T-helper 1 cell treated with Interleukin-12 subunit alpha and Interleukin-12 subunit beta and Interleukin-4 antibody, amounts not matched to agents 30 μg/mL and 1 μg/mL, for 36 hours (primary cell): ENCODE measurements around the gene NRTN.

Experiments
- H3K27ac Mint-ChIP-seq: one replicate; pipeline ENCODE4 v1.8.0; 2021; ENCODE audit warnings: mild to moderate bottlenecking, mixed read lengths
- H3K27me3 Mint-ChIP-seq: one replicate; pipeline ENCODE4 v1.8.0; 2021; ENCODE audit warnings: low read depth, mixed read lengths
- H3K36me3 Mint-ChIP-seq: one replicate; pipeline ENCODE4 v1.8.0; 2021; ENCODE audit warnings: low read depth, mixed read lengths
- H3K4me1 Mint-ChIP-seq: one replicate; pipeline ENCODE4 v1.8.0; 2021; ENCODE audit warnings: low read depth, mixed read lengths
- H3K4me3 Mint-ChIP-seq: one replicate; pipeline ENCODE4 v1.8.0; 2021; ENCODE audit warnings: mild to moderate bottlenecking, moderate library complexity, mixed read lengths
- H3K9me3 Mint-ChIP-seq: one replicate; pipeline ENCODE4 v1.8.0; 2021; ENCODE audit warnings: mixed read lengths

Gene NRTN

DNA sequence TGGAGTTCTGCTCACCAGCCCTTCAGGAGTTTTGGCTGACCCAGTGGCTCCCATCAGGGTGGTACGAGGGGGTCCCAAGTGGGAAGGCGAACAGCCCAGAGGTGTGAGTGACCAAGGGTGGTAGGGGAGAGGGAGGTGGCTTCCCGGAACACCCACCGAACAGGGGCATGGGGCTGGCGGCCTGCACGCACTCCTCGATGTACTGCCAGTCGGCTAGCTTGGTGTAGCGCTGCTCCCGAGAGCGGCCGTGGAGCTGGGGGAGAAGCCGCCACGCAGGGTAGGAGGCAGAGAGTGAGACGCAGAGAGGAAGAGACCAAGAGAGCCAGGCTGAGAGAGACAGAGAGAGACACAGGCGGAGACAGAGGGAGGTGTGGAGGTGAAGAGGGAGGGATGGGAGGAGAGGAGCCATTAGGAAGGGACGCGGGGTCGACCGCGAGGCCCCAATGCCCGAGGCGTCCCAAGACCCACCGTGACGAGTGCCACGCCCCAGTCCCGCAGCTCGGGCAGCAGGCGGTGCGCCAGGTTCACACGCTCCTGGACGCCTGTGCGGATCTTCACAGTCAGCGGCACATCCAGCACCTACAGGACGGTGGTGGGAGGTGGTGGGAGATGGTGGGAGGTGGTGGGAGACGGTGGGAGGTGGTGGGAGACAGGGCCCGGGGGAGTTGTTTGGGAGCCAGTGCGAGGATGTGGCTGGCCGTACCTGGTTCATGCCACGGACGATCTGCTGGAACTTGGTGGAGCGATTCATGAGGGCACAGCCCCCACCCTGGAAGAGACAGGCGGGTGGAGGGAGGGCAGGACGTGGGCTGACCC is 18.1 kb upstream of the NRTN start:
- Mint-ChIP-seq H3K4me3 (no peak overlapping the region), H3K4me1 (peaks cover 7% of the 10 kb centered on the region), H3K9me3 (no peaks in the 10 kb centered on the region), H3K36me3 (peaks cover 24% of the 10 kb centered on the region), H3K27ac (no peak overlapping the region), H3K27me3 (no peaks in the 10 kb centered on the region)

DNA sequence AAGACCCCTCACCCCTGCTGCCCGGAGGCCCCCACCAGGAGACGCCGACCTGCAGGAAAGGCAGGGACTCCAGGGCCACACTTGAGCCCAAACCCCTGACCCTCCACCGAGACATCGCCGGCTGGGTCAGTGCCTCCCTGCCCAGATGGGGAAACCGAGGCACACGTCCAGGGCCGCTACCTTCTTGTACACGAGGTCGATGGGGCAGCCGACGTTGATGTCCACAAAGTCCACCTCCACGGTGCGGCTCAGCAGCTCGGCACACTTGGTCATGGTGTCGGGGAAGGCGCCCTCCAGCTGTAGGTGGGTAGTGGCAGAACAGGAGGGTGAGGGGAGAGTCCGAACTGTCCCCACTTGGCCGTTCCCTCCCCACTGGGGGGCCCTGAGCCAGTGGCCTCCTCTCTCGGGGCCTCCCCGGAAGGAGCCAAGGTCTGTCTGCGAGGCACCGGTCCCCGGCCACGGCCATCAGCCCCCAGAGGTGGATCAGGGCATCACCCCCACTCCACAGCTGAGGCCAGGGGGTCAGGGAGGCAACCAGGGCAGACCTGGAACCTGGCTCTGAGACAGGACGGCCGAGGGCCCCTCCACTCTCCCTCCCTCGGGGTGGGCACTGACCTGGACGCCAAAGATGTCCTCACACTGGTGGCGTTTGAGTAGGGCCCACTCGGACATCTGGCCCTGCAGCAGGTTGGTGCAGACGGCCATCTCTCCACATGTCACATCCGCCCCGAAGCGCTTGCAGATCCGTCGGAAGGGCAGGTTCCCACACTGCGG is 17.3 kb upstream of the NRTN start:
- Mint-ChIP-seq H3K27me3 (no peaks in the 10 kb centered on the region), H3K9me3 (no peaks in the 10 kb centered on the region), H3K27ac (no peak overlapping the region), H3K36me3 (peaks cover 24% of the 10 kb centered on the region), H3K4me3 (no peak overlapping the region), H3K4me1 (peaks cover 7% of the 10 kb centered on the region)

DNA sequence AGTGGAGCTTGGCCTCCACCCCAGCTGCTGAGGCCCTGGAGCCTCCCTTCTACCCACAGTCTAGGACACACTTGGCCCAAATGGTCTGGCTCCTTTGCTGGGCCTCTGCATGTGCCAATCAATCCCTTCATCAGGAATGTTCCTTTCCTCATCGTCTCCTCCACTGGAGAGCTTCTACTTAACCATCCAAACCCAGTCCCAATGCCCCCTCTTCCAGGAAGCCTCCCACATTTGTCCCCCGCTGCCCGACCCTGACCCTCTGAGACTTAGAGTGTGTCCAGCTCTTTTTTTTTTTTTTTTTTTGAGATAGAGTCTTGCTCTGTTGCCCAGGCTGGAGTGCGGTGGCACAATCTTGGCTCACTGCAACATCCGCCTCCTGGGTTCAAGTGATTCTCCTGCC is 16.4 kb upstream of the NRTN start:
- no peaks in the 10 kb centered on the region for H3K27me3 Mint-ChIP-seq
- H3K9me3 Mint-ChIP-seq, result no peaks in the 10 kb centered on the region
- no peak overlapping the region for H3K27ac Mint-ChIP-seq
- peaks cover 7% of the 10 kb centered on the region for H3K4me1 Mint-ChIP-seq
- peaks cover 24% of the 10 kb centered on the region for H3K36me3 Mint-ChIP-seq
- no peak overlapping the region for H3K4me3 Mint-ChIP-seq

DNA sequence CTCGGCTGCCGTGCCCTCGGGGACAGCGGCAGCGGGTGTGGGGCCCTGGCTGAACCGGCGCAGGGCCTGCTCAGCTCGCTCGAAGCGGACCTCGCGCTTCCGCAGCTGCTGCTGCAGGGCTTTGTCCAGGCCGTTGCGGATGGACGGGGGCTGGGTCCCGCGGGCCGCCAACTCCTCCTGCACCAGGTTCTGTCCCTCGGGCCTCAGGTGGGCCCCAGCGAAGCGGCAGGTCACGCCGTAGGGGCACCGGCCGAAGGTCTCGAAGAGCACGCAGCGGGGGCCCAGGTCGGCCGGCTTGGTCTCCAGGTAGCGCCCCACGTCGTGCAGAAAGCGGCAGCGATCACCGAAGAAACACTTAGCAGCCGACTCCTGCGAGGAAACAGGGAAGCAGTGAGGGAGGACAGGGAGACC is 15.5 kb upstream of the NRTN start:
- H3K4me3 Mint-ChIP-seq, result no peak overlapping the region

DNA sequence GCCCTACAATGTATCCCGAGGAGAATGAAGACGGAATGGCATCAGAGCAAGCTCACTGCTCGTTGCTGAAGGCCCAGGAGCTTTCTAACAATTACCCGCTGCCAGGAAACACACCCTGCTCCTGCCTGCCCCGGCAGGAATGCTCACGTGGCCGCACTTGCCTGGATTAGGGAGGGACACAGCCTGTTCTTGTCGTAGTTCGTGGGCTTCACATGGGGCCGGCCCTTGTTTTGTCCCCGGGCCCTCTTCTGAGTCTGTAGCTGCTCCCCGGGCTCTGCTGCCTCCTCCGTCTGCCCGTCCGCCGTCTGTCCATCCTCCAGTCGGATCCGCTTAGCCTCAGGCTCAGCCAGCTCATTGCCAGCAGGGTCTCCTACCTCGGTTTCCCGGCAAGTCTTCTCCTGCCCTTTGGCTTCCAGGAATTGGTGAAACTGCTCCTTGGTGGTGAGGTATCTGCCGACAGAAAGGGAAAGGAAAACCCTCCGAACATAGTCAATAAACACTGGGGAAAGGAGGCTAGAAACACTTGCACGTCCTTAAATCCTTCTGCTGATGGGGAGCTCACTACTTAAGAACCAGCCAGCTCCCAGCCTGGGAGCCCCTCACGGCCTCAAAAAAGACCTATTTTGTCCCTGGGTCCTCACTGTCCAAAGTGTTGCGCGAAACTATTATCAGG is 14.8 kb upstream of the NRTN start:
- H3K27ac Mint-ChIP-seq, result peak overlapping the region; percentile 100
- no peaks in the 10 kb centered on the region for H3K27me3 Mint-ChIP-seq
- no peaks in the 10 kb centered on the region for H3K9me3 Mint-ChIP-seq
- peak overlapping the region; percentile 99 for H3K4me3 Mint-ChIP-seq
- H3K36me3 Mint-ChIP-seq, result peaks cover 24% of the 10 kb centered on the region
- H3K4me1 Mint-ChIP-seq, result peaks cover 7% of the 10 kb centered on the region

More for the DNA sequence above, 15.5 kb upstream of the NRTN start:
- Mint-ChIP-seq H3K36me3 (peaks cover 24% of the 10 kb centered on the region), H3K27me3 (no peaks in the 10 kb centered on the region), H3K27ac (no peak overlapping the region), H3K9me3 (no peaks in the 10 kb centered on the region), H3K4me1 (peaks cover 7% of the 10 kb centered on the region)

DNA sequence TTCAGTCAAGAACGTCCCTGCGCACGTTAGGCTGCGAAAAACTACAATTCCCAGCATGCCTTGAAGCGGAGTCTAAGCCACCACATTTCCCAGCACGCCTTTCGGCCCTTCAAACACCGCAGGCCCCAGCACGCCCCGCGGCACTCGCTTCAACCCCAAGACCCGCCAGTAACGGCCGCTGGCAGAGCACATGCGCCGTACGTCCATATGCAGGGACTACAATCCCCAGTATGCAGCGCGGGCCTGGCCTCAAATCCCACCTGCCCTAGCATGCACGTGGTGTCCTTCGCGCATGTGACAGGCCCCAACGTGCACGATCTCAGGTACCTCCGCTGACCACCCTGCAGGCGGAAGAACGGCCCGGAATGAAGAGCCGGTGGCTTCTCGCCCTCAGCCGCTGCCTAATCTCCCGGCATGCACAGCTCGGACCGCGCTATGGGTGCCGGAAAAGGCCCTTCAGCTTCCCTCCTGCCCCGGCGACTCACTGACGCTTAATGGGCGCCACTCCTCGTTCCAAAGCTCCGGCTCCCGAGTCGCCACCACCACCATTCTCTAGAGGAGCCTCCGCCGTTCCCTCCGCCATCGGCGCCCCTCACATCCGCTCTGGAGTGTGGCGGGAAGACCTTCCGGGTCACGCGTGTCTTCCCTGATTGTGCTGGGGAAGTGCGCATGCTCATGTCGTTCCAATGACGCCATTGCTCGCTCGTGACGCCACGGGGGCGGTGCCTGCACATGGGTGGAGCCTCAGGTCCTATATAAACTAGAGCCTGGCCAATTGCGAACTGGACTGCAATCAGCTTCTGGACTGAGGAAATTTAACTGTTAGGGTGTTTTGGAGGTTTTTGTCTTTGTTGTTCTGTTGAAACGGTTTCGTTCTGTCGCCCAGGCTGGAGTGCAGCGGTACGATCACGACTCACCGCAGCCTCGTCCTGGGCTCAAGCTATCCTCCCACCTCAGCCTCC is 14.0 kb upstream of the NRTN start, which contains the start of gene DUS3L:
DUS3L (minus strand) TSS at position 605 of the 962 bp plus-strand sequence; CDS start at position 583, 22 bp downstream.
- Mint-ChIP-seq H3K36me3 (peaks cover 24% of the 10 kb centered on the region), H3K9me3 (no peaks in the 10 kb centered on the region), H3K4me1 (peaks cover 7% of the 10 kb centered on the region), H3K27ac (peak within 1 kb of the TSS; percentile 100), H3K4me3 (peak within 1 kb of the TSS; percentile 99), H3K27me3 (no peaks in the 10 kb centered on the region)

DNA sequence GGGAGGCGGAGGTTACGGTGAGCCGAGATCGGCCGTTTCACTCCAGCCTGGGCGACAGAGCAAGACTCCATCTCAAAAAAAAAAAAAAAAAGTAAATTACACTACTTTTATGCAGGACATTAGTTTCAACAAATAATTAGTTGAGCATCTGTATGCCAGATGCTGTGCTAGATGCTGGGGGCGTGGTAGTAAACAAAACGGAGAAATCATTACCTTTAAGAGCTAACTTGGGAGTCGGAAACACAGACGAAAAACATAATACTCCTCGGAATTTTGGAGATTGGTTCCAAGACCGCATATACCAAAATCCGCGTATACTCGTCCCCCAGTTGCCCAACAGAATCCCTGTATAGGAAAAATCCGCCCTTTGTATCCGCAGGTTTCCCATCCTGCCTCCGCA is 12.6 kb upstream of the NRTN start:
- no peaks in the 10 kb centered on the region for H3K27me3 Mint-ChIP-seq
- H3K9me3 Mint-ChIP-seq, result no peaks in the 10 kb centered on the region
- H3K4me3 Mint-ChIP-seq, result no peak overlapping the region
- peaks cover 7% of the 10 kb centered on the region for H3K4me1 Mint-ChIP-seq
- no peak overlapping the region for H3K27ac Mint-ChIP-seq
- H3K36me3 Mint-ChIP-seq, result peaks cover 20% of the 10 kb centered on the region

DNA sequence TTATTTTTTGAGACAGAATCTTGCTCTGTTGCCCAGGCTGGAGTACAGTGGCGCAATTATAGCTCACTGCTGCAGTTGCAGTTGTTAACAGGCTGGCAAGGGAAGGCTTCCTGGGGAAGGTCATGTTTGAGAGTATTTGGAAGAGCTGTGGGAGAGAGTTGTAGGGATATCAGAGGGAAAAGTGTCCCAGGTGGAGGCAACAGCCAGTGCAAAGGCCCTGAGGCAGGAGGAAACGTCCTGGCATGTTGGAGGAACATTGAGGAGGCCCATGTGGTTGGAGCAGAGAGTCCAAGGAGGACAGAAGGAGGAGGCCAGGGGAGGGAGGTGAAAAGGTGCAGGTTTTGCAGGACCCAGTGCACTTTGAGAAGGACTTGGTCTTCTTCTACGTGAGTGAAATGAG is 11.7 kb upstream of the NRTN start:
- H3K9me3 Mint-ChIP-seq, result no peaks in the 10 kb centered on the region
- no peak overlapping the region for H3K4me3 Mint-ChIP-seq
- no peak overlapping the region for H3K27ac Mint-ChIP-seq
- H3K4me1 Mint-ChIP-seq, result peaks cover 7% of the 10 kb centered on the region
- H3K36me3 Mint-ChIP-seq, result peaks cover 16% of the 10 kb centered on the region
- H3K27me3 Mint-ChIP-seq, result no peaks in the 10 kb centered on the region

DNA sequence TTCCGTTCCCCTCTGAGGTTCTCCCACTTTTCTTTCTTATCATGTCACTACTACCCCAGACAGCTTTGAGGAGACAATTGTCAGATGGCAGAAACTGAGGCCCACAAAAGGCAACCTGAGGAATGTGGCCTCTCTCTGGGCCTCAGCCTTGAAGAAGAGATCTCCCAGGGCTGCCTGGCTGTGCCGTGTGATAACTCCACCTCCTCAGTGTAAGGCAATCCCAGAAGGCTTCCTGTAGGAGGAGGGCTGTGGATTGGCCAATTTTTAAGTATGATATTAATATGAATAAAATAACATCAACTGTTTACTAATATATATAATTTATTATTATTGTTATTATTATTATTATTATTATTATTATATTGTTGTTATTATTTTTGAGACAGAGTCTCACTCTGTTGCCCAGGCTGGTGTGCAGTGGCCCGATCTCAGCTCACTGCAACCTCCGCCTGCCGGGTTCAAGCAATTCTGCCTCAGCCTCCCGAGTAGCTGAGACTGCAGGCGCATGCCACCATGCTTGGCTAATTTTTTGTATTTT is 9.4 kb upstream of the NRTN start:
- H3K4me1 Mint-ChIP-seq, result peaks cover 2% of the 10 kb centered on the region
- H3K27me3 Mint-ChIP-seq, result peaks cover 13% of the 10 kb centered on the region
- H3K27ac Mint-ChIP-seq, result no peak overlapping the region
- no peaks in the 10 kb centered on the region for H3K9me3 Mint-ChIP-seq
- no peak overlapping the region for H3K4me3 Mint-ChIP-seq
- peaks cover 1% of the 10 kb centered on the region for H3K36me3 Mint-ChIP-seq

DNA sequence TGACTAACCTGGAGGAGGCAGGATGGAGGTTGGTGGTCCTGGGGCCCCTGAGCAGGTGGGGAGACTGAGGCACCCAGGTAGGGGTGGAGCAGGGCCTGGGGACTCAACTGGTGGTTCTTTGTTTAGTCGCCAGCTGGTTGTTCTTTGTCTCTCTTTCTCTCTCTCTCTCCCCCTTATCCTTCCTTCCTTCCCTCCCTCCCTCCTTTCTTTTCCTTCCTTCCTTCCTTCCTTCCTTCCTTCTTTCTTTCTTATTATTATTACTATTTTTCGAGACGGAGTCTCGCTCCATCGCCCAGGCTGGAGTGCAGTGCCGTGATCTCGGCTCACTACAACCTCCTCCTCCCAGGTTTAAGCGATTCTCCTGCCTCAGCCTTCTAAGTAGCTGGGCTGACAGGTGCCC is 6.6 kb upstream of the NRTN start:
- Mint-ChIP-seq H3K27ac (no peak overlapping the region), H3K36me3 (no peaks in the 10 kb centered on the region), H3K9me3 (no peaks in the 10 kb centered on the region), H3K27me3 (peaks cover 22% of the 10 kb centered on the region), H3K4me1 (peaks cover 7% of the 10 kb centered on the region), H3K4me3 (no peak overlapping the region)

DNA sequence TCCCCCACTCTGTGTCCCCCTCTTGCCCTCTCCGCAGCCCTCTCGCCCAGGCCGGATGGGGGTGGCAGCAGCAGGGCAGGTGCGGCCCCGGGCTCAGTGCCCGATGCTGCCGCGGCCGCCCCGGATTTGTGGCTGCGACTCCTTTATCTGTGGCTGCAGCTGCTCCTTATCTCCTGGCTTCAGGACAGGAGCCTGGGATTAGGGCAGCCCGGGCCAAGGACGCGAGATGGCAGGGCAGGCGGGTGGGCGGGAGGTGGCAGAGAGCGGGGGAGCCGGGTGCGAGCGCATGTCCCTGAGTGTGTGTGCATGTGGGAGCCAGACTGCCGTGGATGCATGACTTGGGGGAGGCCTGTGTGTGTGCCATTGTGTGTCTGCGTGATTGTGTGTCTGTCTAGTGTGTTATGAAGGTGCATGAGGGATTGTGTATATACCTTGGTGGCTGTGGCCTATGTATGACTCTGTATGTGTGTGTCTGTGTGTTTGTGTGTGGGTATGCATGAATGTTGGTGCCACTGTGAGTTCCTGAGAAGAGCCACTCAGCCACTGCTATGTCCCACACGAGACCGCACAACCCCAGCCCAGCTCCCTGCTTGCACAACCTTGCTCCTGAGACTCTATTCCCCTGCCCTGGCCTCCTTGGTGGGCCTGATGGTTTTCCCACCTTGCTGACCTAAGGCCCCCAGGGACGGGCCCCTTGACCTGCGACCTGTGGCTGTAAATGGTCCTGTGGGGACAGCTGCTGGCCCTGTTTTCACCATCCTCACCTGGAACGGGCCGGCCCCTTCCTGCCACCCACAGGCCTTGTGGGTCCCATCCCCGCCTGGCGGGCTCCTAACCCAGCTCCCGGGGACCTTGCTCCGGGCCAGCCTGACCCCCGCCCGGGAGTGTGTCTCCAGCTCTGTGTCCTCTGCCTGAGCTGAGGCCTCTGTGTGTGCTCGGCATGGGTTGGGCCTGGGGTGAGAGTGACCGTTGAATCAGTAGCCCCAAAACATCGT is 5.3 kb upstream of the NRTN start:
- Mint-ChIP-seq H3K27ac (no peak overlapping the region), H3K9me3 (no peaks in the 10 kb centered on the region), H3K27me3 (peaks cover 29% of the 10 kb centered on the region), H3K36me3 (no peaks in the 10 kb centered on the region), H3K4me1 (peaks cover 18% of the 10 kb centered on the region), H3K4me3 (no peak overlapping the region)

DNA sequence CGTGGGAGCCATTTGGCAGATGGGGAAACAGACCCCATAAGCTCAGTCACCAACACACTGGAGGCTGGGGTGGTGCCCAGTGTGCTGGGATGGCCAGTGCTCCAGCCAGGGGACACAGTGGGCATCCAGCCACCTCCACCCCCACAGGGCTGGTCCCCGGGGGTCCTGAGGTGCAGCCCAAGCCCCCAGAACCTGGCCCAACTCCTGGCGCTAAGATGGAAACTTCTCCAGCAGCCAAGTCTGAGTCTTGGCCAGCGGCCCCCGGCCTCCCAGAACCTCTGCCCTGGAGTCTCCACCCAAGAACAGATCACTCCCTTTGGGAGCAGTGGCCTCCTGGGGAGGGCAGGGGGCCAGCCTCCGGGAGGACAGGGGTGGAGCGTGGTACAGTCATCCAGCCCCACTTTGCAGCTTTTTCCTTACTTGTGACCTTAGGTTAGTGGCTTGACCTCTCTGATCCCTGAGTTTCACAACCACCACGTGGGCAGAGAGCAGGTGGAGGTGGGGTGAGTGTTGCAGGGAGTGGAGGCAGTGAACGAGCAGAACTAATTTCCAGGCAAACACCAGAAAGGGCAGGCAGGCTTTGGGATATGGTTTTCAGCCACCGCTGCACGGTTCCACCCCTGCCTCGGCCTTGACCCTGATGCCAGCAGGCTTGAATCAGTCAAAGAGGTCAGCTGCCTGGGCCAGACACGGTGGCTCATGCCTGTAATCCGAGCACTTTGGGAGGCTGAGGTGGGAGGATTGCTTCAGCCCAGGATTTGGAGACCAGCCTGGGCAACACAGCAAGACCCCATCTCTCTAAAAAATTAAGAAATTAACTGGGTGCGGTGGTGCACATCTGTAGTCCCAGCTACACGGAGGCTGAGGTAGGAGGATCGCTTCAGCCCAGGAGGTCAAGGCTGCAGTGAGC is 4.3 kb upstream of the NRTN start:
- no peak overlapping the region for H3K4me3 Mint-ChIP-seq
- no peaks in the 10 kb centered on the region for H3K36me3 Mint-ChIP-seq
- H3K27me3 Mint-ChIP-seq, result peaks cover 29% of the 10 kb centered on the region
- H3K27ac Mint-ChIP-seq, result no peak overlapping the region
- H3K4me1 Mint-ChIP-seq, result peaks cover 18% of the 10 kb centered on the region
- H3K9me3 Mint-ChIP-seq, result no peaks in the 10 kb centered on the region
